Caco-2 (cell line): Measurements from ENCODE around the gene ABHD12B. TPM values are rescaled to one million over a fixed set of nuclear protein-coding genes. Genes with fewer than 3 reads are reported as not detected.

Experiments
- BruUV-seq: library from RNA; stranded (reverse); fragments of 400-500 nt; replicated peaks from 2 replicates; lab custom pipeline; 2021; lab: Mats Ljungman, UMichigan
- CTCF ChIA-PET: fragments of 300-600 bp; sonication (Branson Sonifier 250); formaldehyde crosslinking; loops from one replicate; lab custom pipeline; 2022; ENCODE audit warnings: antibody characterized with exemption; lab: Charles Lee
- POLR2A ChIA-PET: fragments of 300-600 bp; sonication (Branson Sonifier 250); formaldehyde crosslinking; loops from one replicate; lab custom pipeline; 2022; ENCODE audit warnings: antibody characterized with exemption; lab: Charles Lee
- DNase-seq, 2 experiments: peaks; one replicate each; pipeline versions ENCODE4 v3.0.0 to v3.0.0-alpha.2; 2020 to 2022
- H3K27me3 ChIP-seq: replicated peaks from 2 replicates; pipeline ENCODE4 v1.6.0; 2011; ENCODE audit warnings: low read length; ENCODE audit not compliant: control insufficient read depth, insufficient read depth
- H3K36me3 ChIP-seq: 2 replicates; pipeline ENCODE4 v1.5.1; 2011; ENCODE audit warnings: low read length; ENCODE audit not compliant: control insufficient read depth, insufficient read depth
- H3K4me1 ChIP-seq: fragments of 250-450 bp; sonication (Bioruptor Pico); 2 replicates; pipeline ENCODE4 v1.5.1; 2020; ENCODE audit warnings: mild to moderate bottlenecking
- H3K4me3 ChIP-seq: 2 replicates; pipeline ENCODE4 v1.5.1; 2011; ENCODE audit warnings: low read depth, mild to moderate bottlenecking, control low read depth, low read length
- H3K9me3 ChIP-seq: fragments of 250-450 bp; sonication (Bioruptor Pico); 2 replicates; pipeline ENCODE4 v1.5.1; 2020; ENCODE audit warnings: mild to moderate bottlenecking, moderate library complexity
- H3K27ac Mint-ChIP-seq: one replicate; pipeline ENCODE4 v1.8.0; 2022; ENCODE audit warnings: mixed read lengths; ENCODE audit not compliant: unreplicated experiment
- H3K27me3 Mint-ChIP-seq: one replicate; pipeline ENCODE4 v1.8.0; 2022; ENCODE audit warnings: mixed read lengths; ENCODE audit not compliant: insufficient read depth, unreplicated experiment
- H3K36me3 Mint-ChIP-seq: one replicate; pipeline ENCODE4 v1.8.0; 2022; ENCODE audit warnings: mild to moderate bottlenecking, mixed read lengths; ENCODE audit not compliant: insufficient read depth, unreplicated experiment
- H3K4me1 Mint-ChIP-seq: one replicate; pipeline ENCODE4 v1.8.0; 2022; ENCODE audit warnings: low read depth, mixed read lengths; ENCODE audit not compliant: unreplicated experiment
- H3K4me3 Mint-ChIP-seq: one replicate; pipeline ENCODE4 v1.8.0; 2022; ENCODE audit warnings: mild to moderate bottlenecking, moderate library complexity, mixed read lengths; ENCODE audit not compliant: unreplicated experiment
- H3K9me3 Mint-ChIP-seq: one replicate; pipeline ENCODE4 v1.8.0; 2022; ENCODE audit warnings: mixed read lengths; ENCODE audit not compliant: unreplicated experiment
- intact Hi-C: fragments of 100-400 bp; cut with micrococcal nuclease; formaldehyde crosslinking; loops from one replicate; pipeline ENCODE4 v1.10.0; 2022; ENCODE audit not compliant: unreplicated experiment
- total RNA-seq: library from RNA; stranded (reverse); gene quantifications from 2 replicates; pipeline ENCODE4 v1.2.3, GENCODE V29; 2022
- TF ChIP-seq, protein P1 (sequence below), 2 experiments: fragments of 200-600 bp in 1 of 2; IDR thresholded peaks; 1 replicate in 1 of 2; 2 replicates in 1 of 2; pipeline versions ENCODE4 v1.5.1 to v1.8.0; 2011 to 2022; ENCODE audit warnings: antibody characterized with exemption in 1 of 2, control low read depth in 1 of 2, inconsistent platforms in 1 of 2, low read depth in 1 of 2, low read length in 1 of 2, mild to moderate bottlenecking in 1 of 2, moderate library complexity in 1 of 2; ENCODE audit not compliant: insufficient read depth in 1 of 2, severe bottlenecking in 1 of 2, unreplicated experiment in 1 of 2

Gene ABHD12B
- total RNA-seq, 1 experiment from 2014 or later, result not detected

DNA sequence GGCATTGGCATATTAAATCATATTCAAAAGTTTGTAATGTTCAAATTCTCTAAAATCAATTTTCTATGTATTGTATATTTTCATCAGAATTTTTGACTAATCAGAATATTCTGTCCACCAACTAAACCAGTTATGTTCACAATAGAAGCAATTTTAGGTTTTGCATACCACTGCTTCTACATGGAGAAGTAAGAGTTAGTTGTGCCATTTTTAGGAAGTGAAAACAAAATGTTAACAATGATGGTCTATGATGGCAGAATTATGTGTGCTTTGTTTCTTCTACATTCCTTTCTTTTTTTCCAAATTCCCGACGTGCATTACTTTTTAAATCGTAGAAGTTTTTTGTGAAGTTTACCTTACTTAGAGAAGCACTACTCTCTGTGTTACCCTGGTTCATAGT lies 29.5 kb downstream of the ABHD12B start:
- POLR2A ChIA-PET, result no interaction called here
- no peaks in the 10 kb centered on the region for H3K9me3 Mint-ChIP-seq
- DNase-seq, result no peak
- no peaks in the 10 kb centered on the region for H3K9me3 ChIP-seq
- intact Hi-C loops, result no loop called here
- CTCF ChIA-PET, result no interaction called here
- H3K27me3 ChIP-seq, result no peaks in the 10 kb centered on the region
- no peaks in the 10 kb centered on the region for H3K27me3 Mint-ChIP-seq
- H3K4me3 Mint-ChIP-seq, result no peak overlapping the region
- H3K4me1 Mint-ChIP-seq, result no peaks in the 10 kb centered on the region
- H3K36me3 Mint-ChIP-seq, result no peaks in the 10 kb centered on the region
- no peaks in the 10 kb centered on the region for H3K4me1 ChIP-seq
- no peaks in the 10 kb centered on the region for H3K36me3 ChIP-seq
- no peak overlapping the region for H3K4me3 ChIP-seq
- no peak overlapping the region for H3K27ac Mint-ChIP-seq
- TF ChIP-seq, protein P1, sequence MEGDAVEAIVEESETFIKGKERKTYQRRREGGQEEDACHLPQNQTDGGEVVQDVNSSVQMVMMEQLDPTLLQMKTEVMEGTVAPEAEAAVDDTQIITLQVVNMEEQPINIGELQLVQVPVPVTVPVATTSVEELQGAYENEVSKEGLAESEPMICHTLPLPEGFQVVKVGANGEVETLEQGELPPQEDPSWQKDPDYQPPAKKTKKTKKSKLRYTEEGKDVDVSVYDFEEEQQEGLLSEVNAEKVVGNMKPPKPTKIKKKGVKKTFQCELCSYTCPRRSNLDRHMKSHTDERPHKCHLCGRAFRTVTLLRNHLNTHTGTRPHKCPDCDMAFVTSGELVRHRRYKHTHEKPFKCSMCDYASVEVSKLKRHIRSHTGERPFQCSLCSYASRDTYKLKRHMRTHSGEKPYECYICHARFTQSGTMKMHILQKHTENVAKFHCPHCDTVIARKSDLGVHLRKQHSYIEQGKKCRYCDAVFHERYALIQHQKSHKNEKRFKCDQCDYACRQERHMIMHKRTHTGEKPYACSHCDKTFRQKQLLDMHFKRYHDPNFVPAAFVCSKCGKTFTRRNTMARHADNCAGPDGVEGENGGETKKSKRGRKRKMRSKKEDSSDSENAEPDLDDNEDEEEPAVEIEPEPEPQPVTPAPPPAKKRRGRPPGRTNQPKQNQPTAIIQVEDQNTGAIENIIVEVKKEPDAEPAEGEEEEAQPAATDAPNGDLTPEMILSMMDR (IDR thresholded peaks at IDR 0.05; ENCODE audit: insufficient read depth in 1 of 2, low read depth in 1 of 2, low read length in 1 of 2, severe bottlenecking in 1 of 2, unreplicated experiment in 1 of 2), result no peak
- no TSS peak for BruUV-seq

DNA sequence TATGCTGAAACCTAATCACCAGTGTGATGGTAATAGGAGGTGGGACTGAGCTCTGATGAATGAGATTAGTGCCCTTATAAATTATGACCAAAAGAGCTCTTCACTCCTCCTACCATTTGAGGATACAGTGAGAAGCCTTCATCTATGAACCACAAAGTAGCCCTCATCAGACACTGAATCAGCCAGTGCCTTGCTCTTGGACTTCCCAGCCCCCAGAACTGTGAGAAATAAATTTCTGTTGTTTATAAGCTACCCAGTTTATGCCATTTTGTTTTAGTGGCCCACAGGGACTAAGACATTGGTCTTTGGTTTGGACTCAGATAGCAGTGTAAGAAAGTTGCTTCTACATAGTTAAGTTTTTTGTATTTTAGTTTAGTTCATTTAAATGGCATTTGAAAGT lies 32.9 kb downstream of the ABHD12B start:
- no peaks in the 10 kb centered on the region for H3K4me1 ChIP-seq
- intact Hi-C loops, result no loop called here
- H3K4me3 ChIP-seq, result no peak overlapping the region
- BruUV-seq, result no TSS peak
- no peaks in the 10 kb centered on the region for H3K4me1 Mint-ChIP-seq
- H3K27me3 Mint-ChIP-seq, result no peaks in the 10 kb centered on the region
- H3K4me3 Mint-ChIP-seq, result no peak overlapping the region
- DNase-seq, result no peak
- no peaks in the 10 kb centered on the region for H3K9me3 Mint-ChIP-seq
- ChIA-PET CTCF (no interaction called here), POLR2A (no interaction called here)
- no peak overlapping the region for H3K27ac Mint-ChIP-seq
- TF ChIP-seq, protein P1 (IDR thresholded peaks at IDR 0.05; ENCODE audit: insufficient read depth in 1 of 2, low read depth in 1 of 2, low read length in 1 of 2, severe bottlenecking in 1 of 2, unreplicated experiment in 1 of 2), result no peak
- H3K36me3 Mint-ChIP-seq, result peaks cover 8% of the 10 kb centered on the region
- no peaks in the 10 kb centered on the region for H3K9me3 ChIP-seq
- no peaks in the 10 kb centered on the region; the same call in 1 of the 2 replicates for H3K36me3 ChIP-seq
- no peaks in the 10 kb centered on the region for H3K27me3 ChIP-seq

DNA sequence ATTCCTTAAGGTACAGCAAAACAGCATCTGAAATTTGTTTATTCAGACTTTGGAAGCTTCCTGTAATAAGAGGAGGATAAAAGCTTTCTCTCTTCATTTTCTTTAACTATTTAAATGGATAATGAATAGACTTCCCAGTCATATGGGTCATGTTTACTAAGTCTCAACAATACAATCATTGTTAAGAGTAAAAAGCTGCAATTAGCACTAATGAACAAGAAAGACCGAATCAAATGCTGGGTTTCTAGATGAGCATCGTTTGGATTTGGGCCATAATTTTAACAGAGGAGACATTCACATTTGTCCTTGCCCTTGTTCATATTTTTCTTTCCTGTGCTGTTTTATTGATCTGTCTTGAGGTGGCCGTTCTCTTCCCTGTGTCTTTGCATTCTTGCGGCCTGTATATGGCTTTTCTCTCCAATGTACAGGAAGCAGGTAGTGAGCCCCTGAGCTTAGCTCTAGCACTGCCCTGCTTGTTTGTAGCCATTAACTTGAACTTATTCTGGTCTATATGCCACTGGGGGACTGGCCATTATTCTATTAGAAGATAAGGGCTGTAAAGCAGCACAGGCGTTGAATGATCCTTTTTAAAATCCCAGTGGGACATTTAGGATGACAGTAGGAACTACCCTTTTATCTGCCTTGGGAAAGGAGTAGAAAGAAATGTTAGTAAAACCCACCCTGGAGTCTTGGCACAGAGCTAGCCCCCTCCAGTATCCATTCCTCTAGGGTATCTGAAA lies 34.6 kb downstream of the ABHD12B start:
- no TSS peak for BruUV-seq
- no peak for DNase-seq
- Mint-ChIP-seq H3K36me3 (peaks cover 12% of the 10 kb centered on the region), H3K27ac (no peak overlapping the region), H3K9me3 (no peaks in the 10 kb centered on the region), H3K27me3 (no peaks in the 10 kb centered on the region), H3K4me1 (no peaks in the 10 kb centered on the region), H3K4me3 (no peak overlapping the region)
- Histone ChIP-seq H3K36me3 (no peaks in the 10 kb centered on the region; the same call in 1 of the 2 replicates), H3K4me1 (no peaks in the 10 kb centered on the region; the same call in 1 of the 2 replicates), H3K9me3 (no peaks in the 10 kb centered on the region), H3K4me3 (no peak overlapping the region), H3K27me3 (no peaks in the 10 kb centered on the region)
- TF ChIP-seq, protein P1 (IDR thresholded peaks at IDR 0.05; ENCODE audit: insufficient read depth in 1 of 2, low read depth in 1 of 2, low read length in 1 of 2, severe bottlenecking in 1 of 2, unreplicated experiment in 1 of 2), result no peak
- ChIA-PET CTCF (no interaction called here), POLR2A (no interaction called here)
- intact Hi-C loops, result no loop called here
